A673 (cell line): ENCODE measurements around the gene ATP8B4.

ENCODE experiments used
- CTCF ChIP-seq: fragments of 300-800, 200-600 bp; sonication (generic); conservative IDR thresholded peaks from 2 replicates; pipeline ENCODE4 v1.5.1; 2017; ENCODE audit warnings: low read depth, mild to moderate bottlenecking, antibody characterized with exemption, low read length, moderate library complexity, mixed read lengths
- EZH2 ChIP-seq: fragments of 200-600 bp; sonication (generic); IDR thresholded peaks from 2 replicates; pipeline ENCODE4 v1.6.1; 2017; ENCODE audit warnings: borderline replicate concordance, low read depth, mild to moderate bottlenecking, mixed read lengths, antibody characterized with exemption, low read length; ENCODE audit not compliant: poor library complexity, severe bottlenecking

- no peak for TF ChIP-seq CTCF
- no peak for TF ChIP-seq EZH2
Observed at GRCh38 chr15:49875392-49875791, 243.6 kb downstream of the ATP8B4 start.
